Activated T-cell treated with anti-CD3 and anti-CD28 coated beads for 1 hour (primary cell): ENCODE results near the gene C14orf93.
A peak's percentile ranks its signal among the peaks of the same experiment; 100 is the strongest.

ENCODE experiments used
- DNase-seq: peaks from one replicate; pipeline ENCODE4 v3.0.0-alpha.2; 2020; ENCODE audit warnings: low read depth

The C14orf93 gene

GRCh38 chr14:23045419-23046357, 35.7 kb upstream of the C14orf93 start:
- DNase-seq: no peak

DNA sequence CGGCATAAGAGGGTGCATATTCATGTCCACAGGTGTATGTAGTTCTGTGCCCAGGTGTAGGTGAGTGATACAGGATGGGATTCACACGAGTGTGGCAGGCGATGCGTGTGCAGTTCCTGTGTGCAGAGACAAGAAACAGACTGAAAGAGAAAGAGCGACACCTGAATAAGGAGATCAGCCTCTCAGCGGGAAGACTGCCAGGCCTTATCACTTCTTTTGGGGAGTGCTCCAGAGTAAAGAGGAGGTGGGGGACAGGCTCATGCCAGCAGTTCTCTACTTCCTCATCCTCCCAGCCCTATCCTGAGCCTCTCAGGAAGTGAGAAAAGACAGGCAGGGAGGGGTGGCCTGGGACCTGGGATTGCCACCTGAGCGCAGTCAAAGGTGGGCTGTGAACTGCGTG, 34.9 kb upstream of the C14orf93 start:
- no peak for DNase-seq

- DNase-seq: no peak
These were observed 33.8 kb upstream of the C14orf93 start for GRCh38 chr14:23043754-23044153.

GRCh38 chr14:23043145-23043544, 33.2 kb upstream of the C14orf93 start:
- no peak for DNase-seq

GRCh38 chr14:23042162-23042965, 32.4 kb upstream of the C14orf93 start, which contains the start of gene PSMB11:
PSMB11 (plus strand) TSS chr14:23042212; CDS start chr14:23042226, 14 bp downstream.
- DNase-seq: no peak

DNA sequence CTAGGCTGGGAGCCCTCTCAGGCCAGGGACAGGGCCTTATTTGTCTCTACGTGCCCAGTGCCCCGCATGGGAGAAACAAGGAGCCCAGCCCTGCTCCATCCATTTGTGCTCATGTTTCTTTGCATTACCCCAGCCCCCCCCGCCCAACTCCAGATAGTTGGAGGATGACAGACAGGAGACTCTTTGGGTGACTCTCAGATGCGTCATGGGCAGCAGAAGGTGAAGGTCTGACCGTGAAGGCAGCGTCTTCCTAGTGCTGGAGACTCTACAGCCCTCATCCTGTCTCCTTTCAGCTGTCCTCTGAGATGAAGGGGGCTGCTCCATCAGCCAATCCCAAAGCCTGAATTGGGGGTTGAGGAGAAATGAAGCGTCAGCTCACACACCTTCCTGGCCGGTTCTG, 31.8 kb upstream of the C14orf93 start:
- DNase-seq: no peak

DNA sequence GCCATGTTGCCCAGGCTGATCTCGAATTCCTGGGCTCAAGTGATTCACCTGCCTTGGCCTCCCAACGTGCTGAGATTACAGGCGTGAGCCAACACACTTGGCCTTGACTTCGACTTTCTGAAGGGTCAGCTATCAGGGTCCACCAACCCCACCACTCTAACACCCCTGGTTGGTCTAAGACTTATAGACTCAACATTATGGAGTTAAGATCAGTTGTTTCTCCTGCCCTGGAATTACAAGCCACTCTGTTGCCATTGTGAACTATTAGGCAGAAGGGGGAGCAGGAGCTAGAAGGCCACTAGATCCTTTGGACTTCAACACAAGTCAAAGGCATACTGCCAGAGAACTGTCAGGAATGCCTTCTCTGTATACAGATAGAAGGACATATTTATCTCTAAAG, 30.2 kb upstream of the C14orf93 start:
- no peak for DNase-seq

DNA sequence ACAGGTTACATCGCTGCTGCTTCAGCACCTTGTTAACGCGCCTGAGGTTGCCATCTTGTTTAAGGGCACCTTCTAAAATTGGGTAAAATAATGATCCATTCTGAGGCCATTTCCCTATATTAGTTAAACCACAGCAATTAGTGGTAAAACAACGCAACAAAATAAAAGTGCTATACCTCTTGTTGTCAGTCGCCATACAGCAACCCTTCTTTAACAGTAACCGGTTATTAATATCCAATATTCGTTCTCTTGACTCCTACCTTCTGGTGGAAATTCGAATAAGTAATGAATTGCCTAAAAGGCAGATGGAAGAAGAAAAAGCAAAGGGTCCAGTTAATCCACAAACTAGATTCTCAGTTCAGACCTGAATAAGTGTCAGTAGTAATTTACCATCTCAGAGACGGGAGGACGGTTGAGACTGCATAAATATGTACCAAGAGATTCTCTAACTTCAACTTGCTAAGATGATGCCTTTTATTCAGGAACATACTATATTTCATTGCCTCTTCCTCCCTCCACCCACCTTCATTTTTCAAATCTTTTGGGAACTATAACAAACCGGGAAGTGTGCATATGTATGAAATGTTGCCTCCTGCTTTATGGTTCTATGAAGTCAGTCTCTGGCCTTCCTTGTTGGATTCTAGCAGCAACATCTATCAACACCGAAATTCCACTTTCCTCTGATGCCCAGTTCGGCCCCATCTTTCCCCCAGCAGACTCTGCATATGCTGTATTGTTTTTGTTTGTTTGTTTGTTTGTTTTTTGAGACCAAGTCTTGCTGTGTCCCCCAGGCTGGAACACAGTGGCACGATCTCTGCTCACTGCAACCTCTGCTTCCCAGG, 25.6 kb upstream of the C14orf93 start:
- DNase-seq: no peak

DNA sequence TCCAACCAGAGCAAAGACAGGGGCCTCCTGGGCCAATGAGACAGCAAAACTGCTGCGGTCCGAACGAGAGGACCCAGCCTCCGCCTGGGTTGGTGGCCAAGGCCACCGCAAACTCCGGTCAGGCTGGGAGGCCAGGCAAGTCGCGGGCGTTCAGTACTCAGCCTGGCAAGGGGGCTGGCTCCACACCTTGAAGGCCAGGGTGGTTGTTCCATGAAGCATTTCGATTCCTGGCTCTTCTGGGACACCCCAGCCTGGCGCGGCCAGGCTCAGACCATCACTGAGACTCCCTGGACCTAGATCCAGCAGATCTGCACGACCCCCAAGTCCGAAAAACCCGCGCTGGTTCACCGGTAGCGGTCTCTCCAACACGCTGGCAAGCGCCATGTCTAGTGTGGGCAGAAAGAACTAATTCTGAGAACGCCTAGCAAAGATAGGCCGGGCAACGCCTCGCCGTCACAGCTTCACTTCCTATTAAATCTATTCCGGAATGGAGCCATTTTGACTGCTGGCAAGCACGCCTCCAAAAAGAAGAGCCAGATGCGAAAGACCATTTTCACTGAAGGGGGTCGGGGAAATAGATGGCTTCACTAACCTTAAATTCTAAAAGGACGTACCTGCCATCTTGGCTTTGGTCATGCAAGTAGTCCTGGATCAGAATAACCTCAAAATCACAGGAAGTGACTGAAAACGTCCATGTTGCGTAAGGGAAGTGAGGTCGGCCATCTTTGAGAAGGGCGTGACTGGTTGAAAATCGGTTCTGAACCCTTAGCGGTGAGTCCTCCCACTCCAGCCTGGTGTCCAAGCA, 24.8 kb upstream of the C14orf93 start, which contains the start of gene PSMB5:
TSS of gene PSMB5 (minus strand) at position 403 of the 805 bp plus-strand sequence. CDS start at position 384, 19 bp downstream.
- DNase-seq: peak; percentile 73

DNA sequence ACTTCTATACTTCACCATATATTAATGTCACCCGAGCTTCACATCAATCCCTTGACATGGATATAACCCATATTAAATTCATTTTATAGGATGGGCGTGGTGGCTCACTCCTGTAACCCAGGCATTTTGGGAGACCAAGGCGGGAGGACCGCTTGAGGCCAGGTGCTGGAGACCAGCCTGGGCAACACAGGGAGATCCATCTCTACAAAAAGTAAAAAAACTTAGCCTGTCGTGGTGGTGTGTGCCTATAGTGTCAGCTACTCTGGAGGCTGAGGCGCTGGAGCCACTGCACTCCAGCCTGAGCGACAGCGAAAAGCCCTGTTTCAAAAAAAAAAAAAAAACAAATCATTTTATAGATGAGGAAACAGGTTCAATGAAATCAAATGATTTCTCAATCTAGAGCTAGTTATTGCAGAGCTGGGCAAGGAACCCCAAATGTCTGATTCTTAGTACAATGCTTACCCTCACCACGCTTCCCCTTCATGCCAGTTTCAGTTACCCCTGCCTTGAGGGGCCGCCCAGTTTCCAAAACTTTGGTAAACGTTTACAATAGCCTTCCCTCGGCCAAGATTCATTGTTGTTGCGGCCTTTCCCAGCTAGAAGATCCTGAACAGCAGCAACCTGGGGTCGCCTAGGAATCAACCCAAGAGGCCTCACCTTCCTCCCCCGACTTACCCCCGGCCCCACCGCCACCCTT, 24.0 kb upstream of the C14orf93 start:
- DNase-seq: no peak

- DNase-seq: no peak
These were observed 23.3 kb upstream of the C14orf93 start for GRCh38 chr14:23033251-23033727.

- DNase-seq: no peak
These were observed 21.0 kb upstream of the C14orf93 start for GRCh38 chr14:23030936-23031335.

GRCh38 chr14:23028799-23029198, 18.9 kb upstream of the C14orf93 start:
- DNase-seq: no peak

- no peak for DNase-seq
These were observed 15.3 kb upstream of the C14orf93 start for GRCh38 chr14:23025151-23025814.

- no peak for DNase-seq
These were observed 14.7 kb upstream of the C14orf93 start for GRCh38 chr14:23024612-23025075.

GRCh38 chr14:23023795-23024152, 13.8 kb upstream of the C14orf93 start:
- DNase-seq: no peak

GRCh38 chr14:23023022-23023794, 13.3 kb upstream of the C14orf93 start:
- DNase-seq: no peak

DNA sequence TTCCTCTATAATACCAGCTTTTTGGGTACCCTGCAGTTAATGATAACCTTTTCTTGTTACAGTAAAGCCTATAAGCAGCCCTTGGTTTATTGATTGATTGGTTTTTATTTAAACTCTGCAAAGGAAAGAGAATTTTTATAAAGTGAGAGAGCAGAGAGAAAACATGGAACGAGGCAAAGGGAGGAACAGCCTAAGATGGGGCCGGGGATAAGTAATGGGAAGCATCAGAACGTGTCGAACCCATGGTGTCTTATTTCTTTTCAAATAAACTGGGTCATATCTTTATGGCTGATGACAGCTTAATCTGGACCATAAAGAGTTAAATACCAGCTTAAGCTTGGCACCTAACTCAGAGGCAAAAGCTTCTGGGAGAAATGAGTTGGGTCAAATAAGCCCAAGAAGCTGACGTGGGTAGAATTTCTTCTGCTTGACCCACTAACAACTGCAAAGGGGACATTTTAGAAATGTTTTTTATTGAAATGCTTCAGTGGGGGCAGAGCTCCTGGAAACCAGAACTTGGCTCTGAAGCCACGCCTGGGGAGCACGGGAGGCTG, 12.0 kb upstream of the C14orf93 start:
- DNase-seq: no peak

- DNase-seq: no peak
These were observed 11.5 kb upstream of the C14orf93 start for GRCh38 chr14:23021434-23021833.
